Mesendoderm (in vitro differentiated cells): Measurements from ENCODE around the gene CD302.
"Not testable (repeated sequence)": the region's sequence is repeated elsewhere in the genome, so short reads cannot be mapped to it uniquely, and the experiment has no call there.

ENCODE experiments used
- DNase-seq: peaks from one replicate; pipeline ENCODE4 v3.0.0; 2013
- H2AK5ac ChIP-seq: 2 replicates; pipeline ENCODE4 v1.6.1; 2013; ENCODE audit warnings: low read length, inconsistent platforms
- H2BK120ac ChIP-seq: 2 replicates; pipeline ENCODE4 v1.6.1; 2013; ENCODE audit warnings: low read depth, mild to moderate bottlenecking, low read length, moderate library complexity, mixed read lengths
- H2BK15ac ChIP-seq: replicated peaks from 2 replicates; pipeline ENCODE4 v1.6.1; 2013; ENCODE audit warnings: low read depth, mild to moderate bottlenecking, moderate library complexity
- H2BK5ac ChIP-seq: 2 replicates; pipeline ENCODE4 v1.6.1; 2013; ENCODE audit warnings: low read length, inconsistent platforms
- H3K18ac ChIP-seq: 2 replicates; pipeline ENCODE4 v1.6.1; 2013; ENCODE audit warnings: mild to moderate bottlenecking, low read length, mixed read lengths
- H3K23ac ChIP-seq: one replicate; pipeline ENCODE4 v1.6.1; 2013; ENCODE audit warnings: low read length
- H3K27ac ChIP-seq: 2 replicates; pipeline ENCODE4 v1.5.1; 2013; ENCODE audit warnings: low read depth, mild to moderate bottlenecking, inconsistent platforms, low read length, moderate library complexity
- H3K27me3 ChIP-seq: 2 replicates; pipeline ENCODE4 v1.6.1; 2013; ENCODE audit warnings: low read length, control low read depth, mild to moderate bottlenecking, inconsistent platforms; ENCODE audit not compliant: insufficient read depth, poor library complexity
- H3K36me3 ChIP-seq: 2 replicates; pipeline ENCODE4 v1.6.1; 2013; ENCODE audit warnings: low read length, inconsistent platforms; ENCODE audit not compliant: control insufficient read depth, insufficient read depth
- H3K4ac ChIP-seq: one replicate; pipeline ENCODE4 v1.6.1; 2013; ENCODE audit warnings: low read depth, mild to moderate bottlenecking, low read length, moderate library complexity
- H3K4me1 ChIP-seq: 2 replicates; pipeline ENCODE4 v1.6.1; 2013; ENCODE audit warnings: low read depth, low read length, inconsistent platforms; ENCODE audit not compliant: control insufficient read depth
- H3K4me2 ChIP-seq: 2 replicates; pipeline ENCODE4 v1.6.1; 2013; ENCODE audit warnings: low read length
- H3K4me3 ChIP-seq: 2 replicates; pipeline ENCODE4 v1.5.1; 2013; ENCODE audit warnings: mild to moderate bottlenecking, low read length
- H3K56ac ChIP-seq: one replicate; pipeline ENCODE4 v1.6.1; 2013; ENCODE audit warnings: low read length
- H3K79me1 ChIP-seq: 2 replicates; pipeline ENCODE4 v1.6.1; 2013; ENCODE audit warnings: low read length, inconsistent platforms
- H3K79me2 ChIP-seq: 2 replicates; pipeline ENCODE4 v1.6.1; 2013; ENCODE audit warnings: mild to moderate bottlenecking, low read length; ENCODE audit not compliant: control insufficient read depth, insufficient read depth
- H3K9ac ChIP-seq: 2 replicates; pipeline ENCODE4 v1.6.1; 2013; ENCODE audit warnings: low read length, inconsistent platforms
- H4K5ac ChIP-seq: one replicate; pipeline ENCODE4 v1.6.1; 2013; ENCODE audit warnings: low read length
- H4K8ac ChIP-seq: one replicate; pipeline ENCODE4 v1.6.1; 2013; ENCODE audit warnings: low read depth, mild to moderate bottlenecking, control low read depth, low read length, moderate library complexity
- WGBS: extraction: QIAGEN DNeasy Blood & Tissue Kit; methylation state at CpG from one replicate; pipeline ENCODE4 v1.1.7; 2013; ENCODE audit warnings: low lambda C conversion rate, missing lambda C conversion rate; ENCODE audit not compliant: insufficient coverage; ENCODE audit errors: extremely low coverage; 5-methylcytosine and 5-hydroxymethylcytosine counted together

The CD302 gene

GRCh38 chr2:159792036-159792435 is 6.0 kb downstream of the CD302 start:
- Histone ChIP-seq H3K36me3 (no peaks in the 10 kb centered on the region), H4K8ac (no peak overlapping the region), H3K4ac (no peak overlapping the region), H2BK120ac (no peak overlapping the region), H3K18ac (no peak overlapping the region), H3K27ac (no peak overlapping the region), H2AK5ac (no peak overlapping the region), H2BK5ac (no peak overlapping the region), H3K79me2 (no peaks in the 10 kb centered on the region), H3K9ac (no peak overlapping the region), H2BK15ac (no peak overlapping the region), H3K23ac (no peak overlapping the region), H3K4me2 (no peak overlapping the region), H3K79me1 (no peaks in the 10 kb centered on the region), H3K27me3 (no peaks in the 10 kb centered on the region), H3K4me1 (no peaks in the 10 kb centered on the region), H3K4me3 (no peak overlapping the region), H4K5ac (no peak overlapping the region), H3K56ac (no peak overlapping the region)
- no CpG with 5 or more reads among the region's 1 CpG for WGBS
- no peak for DNase-seq

- H3K23ac ChIP-seq = no peak overlapping the region
- no peak overlapping the region for H3K56ac ChIP-seq
- H3K79me1 ChIP-seq = no peaks in the 10 kb centered on the region
- no peak for DNase-seq
- H3K4me3 ChIP-seq = no peak overlapping the region
- no peak overlapping the region for H4K8ac ChIP-seq
- H3K79me2 ChIP-seq = no peaks in the 10 kb centered on the region
- no peak overlapping the region for H4K5ac ChIP-seq
- H3K27me3 ChIP-seq = no peaks in the 10 kb centered on the region
- no peak overlapping the region for H3K18ac ChIP-seq
- H2BK15ac ChIP-seq = no peak overlapping the region
- H2BK5ac ChIP-seq = no peak overlapping the region
- WGBS = no CpG with 5 or more reads among the region's 1 CpG
- no peak overlapping the region for H3K4ac ChIP-seq
- no peak overlapping the region for H3K4me2 ChIP-seq
- no peaks in the 10 kb centered on the region for H3K36me3 ChIP-seq
- no peaks in the 10 kb centered on the region for H3K4me1 ChIP-seq
- H2AK5ac ChIP-seq = no peak overlapping the region
- H3K9ac ChIP-seq = no peak overlapping the region
- no peak overlapping the region for H3K27ac ChIP-seq
- H2BK120ac ChIP-seq = no peak overlapping the region
These were observed 7.7 kb downstream of the CD302 start for GRCh38 chr2:159790323-159790722.

- Histone ChIP-seq H2BK15ac (no peak overlapping the region), H3K79me2 (no peaks in the 10 kb centered on the region), H3K27ac (no peak overlapping the region), H3K4me1 (no peaks in the 10 kb centered on the region), H3K56ac (no peak overlapping the region), H4K5ac (no peak overlapping the region), H3K79me1 (no peaks in the 10 kb centered on the region), H3K18ac (no peak overlapping the region), H3K4ac (no peak overlapping the region), H3K4me3 (no peak overlapping the region), H3K27me3 (no peaks in the 10 kb centered on the region), H3K9ac (no peak overlapping the region), H2AK5ac (no peak overlapping the region), H2BK5ac (no peak overlapping the region), H2BK120ac (no peak overlapping the region), H3K23ac (no peak overlapping the region), H3K4me2 (no peak overlapping the region), H4K8ac (no peak overlapping the region), H3K36me3 (no peaks in the 10 kb centered on the region)
- no CpG with 5 or more reads among the region's 3 CpGs for WGBS
- no peak for DNase-seq
These were observed 9.8 kb downstream of the CD302 start for GRCh38 chr2:159788253-159788652.

GRCh38 chr2:159787647-159788046 is 10.4 kb downstream of the CD302 start:
- not testable (repeated sequence) for H2AK5ac ChIP-seq, DNase-seq, H3K23ac ChIP-seq, H3K9ac ChIP-seq, H3K4me1 ChIP-seq, H3K79me1 ChIP-seq, H3K56ac ChIP-seq, H4K5ac ChIP-seq, H3K36me3 ChIP-seq, H3K18ac ChIP-seq, H3K79me2 ChIP-seq, H3K27me3 ChIP-seq, H2BK5ac ChIP-seq, H4K8ac ChIP-seq, H3K4me3 ChIP-seq, H2BK15ac ChIP-seq, H3K4me2 ChIP-seq, H3K4ac ChIP-seq, H2BK120ac ChIP-seq, H3K27ac ChIP-seq
- no CpG with 5 or more reads among the region's 6 CpGs for WGBS

GRCh38 chr2:159786938-159787337 is 11.1 kb downstream of the CD302 start:
- Histone ChIP-seq H3K36me3 (no peaks in the 10 kb centered on the region), H3K4me3 (no peak overlapping the region), H2BK15ac (no peak overlapping the region), H2AK5ac (no peak overlapping the region), H3K79me2 (no peaks in the 10 kb centered on the region), H3K27me3 (no peaks in the 10 kb centered on the region), H3K4ac (no peak overlapping the region), H4K8ac (no peak overlapping the region), H3K18ac (no peak overlapping the region), H3K79me1 (no peaks in the 10 kb centered on the region), H3K56ac (no peak overlapping the region), H3K27ac (no peak overlapping the region), H3K9ac (no peak overlapping the region), H2BK5ac (no peak overlapping the region), H3K4me2 (no peak overlapping the region), H4K5ac (no peak overlapping the region), H2BK120ac (no peak overlapping the region), H3K23ac (no peak overlapping the region), H3K4me1 (no peaks in the 10 kb centered on the region)
- WGBS = no CpG with 5 or more reads among the region's 2 CpGs
- peak; percentile 49 for DNase-seq

GRCh38 chr2:159785195-159785594 is 12.8 kb downstream of the CD302 start:
- no peak overlapping the region for H3K27ac ChIP-seq
- H3K56ac ChIP-seq = no peak overlapping the region
- no peak overlapping the region for H3K9ac ChIP-seq
- no peak overlapping the region for H2BK15ac ChIP-seq
- no peak overlapping the region for H2BK120ac ChIP-seq
- H3K4me3 ChIP-seq = no peak overlapping the region
- H3K4ac ChIP-seq = no peak overlapping the region
- H3K79me1 ChIP-seq = no peaks in the 10 kb centered on the region
- no peak overlapping the region for H2BK5ac ChIP-seq
- H3K27me3 ChIP-seq = no peaks in the 10 kb centered on the region
- no peaks in the 10 kb centered on the region for H3K36me3 ChIP-seq
- H3K4me2 ChIP-seq = no peak overlapping the region
- no peak overlapping the region for H3K23ac ChIP-seq
- no peak overlapping the region for H4K5ac ChIP-seq
- H2AK5ac ChIP-seq = no peak overlapping the region
- no CpG with 5 or more reads among the region's 3 CpGs for WGBS
- no peak overlapping the region for H4K8ac ChIP-seq
- H3K4me1 ChIP-seq = no peaks in the 10 kb centered on the region
- no peaks in the 10 kb centered on the region for H3K79me2 ChIP-seq
- no peak for DNase-seq
- H3K18ac ChIP-seq = no peak overlapping the region
